Testis (tissue), 2 donors: ENCODE results near the gene IKBKE.

Experiments
- CTCF ChIP-seq, 3 experiments: fragments of 450-650 bp in 2 of 3; fragments of 200-600 bp in 1 of 3; sonication (generic) in 1 of 3; IDR thresholded peaks; one replicate each; pipeline ENCODE4 v1.5.1; 2016 to 2019; ENCODE audit warnings: antibody characterized with exemption in 3 of 3, mild to moderate bottlenecking in 2 of 3, moderate library complexity in 1 of 3
- POLR2A ChIP-seq: fragments of 450-650 bp; IDR thresholded peaks from one replicate; pipeline ENCODE4 v1.6.1; 2017; ENCODE audit warnings: antibody characterized with exemption, mild to moderate bottlenecking, moderate library complexity

- TF ChIP-seq CTCF (IDR thresholded peaks at IDR 0.05) (no peak), POLR2A (no peak)
Measured at GRCh38 chr1:206497363-206497762, 27.1 kb downstream of the IKBKE start.
